Medulla oblongata (tissue), 1 donor: ENCODE results near the gene HCRT.
A peak's percentile ranks its signal among the peaks of the same experiment; 100 is the strongest.
"Not testable (repeated sequence)": the region's sequence is repeated elsewhere in the genome, so short reads cannot be mapped to it uniquely, and the experiment has no call there.

Experiments
- DNase-seq: peaks from one replicate; pipeline ENCODE4 v3.0.0-alpha.2; 2015; ENCODE audit errors: extremely low spot score

The HCRT gene

GRCh38 chr17:42180411-42180921 lies 4.8 kb downstream of the HCRT start:
- no peak for DNase-seq

GRCh38 chr17:42179911-42180410 lies 5.3 kb downstream of the HCRT start:
- no peak for DNase-seq

GRCh38 chr17:42179335-42179734 lies 5.9 kb downstream of the HCRT start:
- DNase-seq: no peak

GRCh38 chr17:42178817-42179216 lies 6.4 kb downstream of the HCRT start:
- no peak for DNase-seq

GRCh38 chr17:42177684-42178083 lies 7.6 kb downstream of the HCRT start:
- no peak for DNase-seq

GRCh38 chr17:42174126-42174783 lies 11.0 kb downstream of the HCRT start:
- no peak for DNase-seq

- DNase-seq: no peak
Measured at GRCh38 chr17:42171831-42172230, 13.4 kb downstream of the HCRT start.

- no peak for DNase-seq
Measured at GRCh38 chr17:42169351-42169750, 15.9 kb downstream of the HCRT start.

- DNase-seq: peak; percentile 33
Measured at GRCh38 chr17:42167807-42168206, 17.4 kb downstream of the HCRT start.

GRCh38 chr17:42166196-42166763 lies 19.0 kb downstream of the HCRT start:
- no peak for DNase-seq

- DNase-seq: no peak
Measured at GRCh38 chr17:42165751-42166150, 19.5 kb downstream of the HCRT start.

- DNase-seq: no peak
Measured at GRCh38 chr17:42163696-42164407, 21.4 kb downstream of the HCRT start.

GRCh38 chr17:42163113-42163512 lies 22.1 kb downstream of the HCRT start:
- DNase-seq: no peak

- no peak for DNase-seq
Measured at GRCh38 chr17:42160531-42160910, 24.7 kb downstream of the HCRT start.

- no peak for DNase-seq
Measured at GRCh38 chr17:42159796-42160530, 25.3 kb downstream of the HCRT start.

- no peak for DNase-seq
Measured at GRCh38 chr17:42155614-42156045, 29.6 kb downstream of the HCRT start.

- DNase-seq: no peak
Measured at GRCh38 chr17:42153919-42154742, 31.1 kb downstream of the HCRT start.

GRCh38 chr17:42146911-42147607 lies 38.2 kb downstream of the HCRT start:
- DNase-seq: no peak

- DNase-seq: not testable (repeated sequence)
Measured at GRCh38 chr17:42143138-42143537, 42.1 kb downstream of the HCRT start.

GRCh38 chr17:42142371-42142896 lies 42.8 kb downstream of the HCRT start:
- DNase-seq: peak; percentile 56
